GM12878 (cell line): ENCODE measurements around the gene AIF1.

ENCODE experiments used
- CEBPB ChIP-seq, 2 experiments: fragments of 150-350 bp in 1 of 2; IDR thresholded peaks; 2 replicates each; pipeline ENCODE4 v1.6.1; 2012 to 2014; ENCODE audit warnings: low read depth in 2 of 2, low read length in 2 of 2, borderline replicate concordance in 1 of 2, inconsistent platforms in 1 of 2
- CTCF ChIP-seq, 3 experiments: IDR thresholded peaks in 2 of 3; conservative IDR thresholded peaks in 1 of 3; 2 replicates each; pipeline ENCODE4 v1.5.1; 2011; ENCODE audit warnings: low read depth in 3 of 3, low read length in 3 of 3, mild to moderate bottlenecking in 3 of 3, control low read depth in 2 of 3, moderate library complexity in 2 of 3, inconsistent platforms in 1 of 3, mixed read lengths in 1 of 3; ENCODE audit not compliant: control insufficient read depth in 2 of 3, insufficient read depth in 1 of 3; ENCODE audit errors: extremely low read depth in 1 of 3
- EGR1 ChIP-seq, 2 experiments: IDR thresholded peaks; 1 replicate in 1 of 2; 2 replicates in 1 of 2; pipeline ENCODE4 v1.6.1; 2011 to 2012; ENCODE audit warnings: low read depth in 2 of 2, low read length in 2 of 2, borderline replicate concordance in 1 of 2, mild to moderate bottlenecking in 1 of 2, moderate library complexity in 1 of 2
- EZH2 ChIP-seq: IDR thresholded peaks from 2 replicates; pipeline ENCODE4 v1.6.1; 2012; ENCODE audit warnings: low read depth, mild to moderate bottlenecking, control low read depth, inconsistent platforms, low read length, borderline replicate concordance; ENCODE audit not compliant: control insufficient read depth
- IRF5 ChIP-seq: fragments of 450-650 bp; IDR thresholded peaks from 2 replicates; pipeline ENCODE4 v1.6.1; 2017; ENCODE audit warnings: borderline replicate concordance

GRCh38 chr6:31626952-31627351, 11.9 kb downstream of the AIF1 start:
- TF ChIP-seq IRF5 (no peak), CEBPB (IDR thresholded peaks at IDR 0.05; ENCODE audit: borderline replicate concordance in 1 of 2, low read depth in 2 of 2, low read length in 2 of 2) (no peak), EGR1 (IDR thresholded peaks at IDR 0.05; ENCODE audit: borderline replicate concordance in 1 of 2, low read depth in 2 of 2, low read length in 2 of 2) (no peak), CTCF (IDR thresholded peaks at IDR 0.05 in 2 of 3, conservative IDR thresholded peaks at IDR 0.05 in 1 of 3; ENCODE audit: control insufficient read depth in 2 of 3, extremely low read depth in 1 of 3, insufficient read depth in 1 of 3, low read depth in 3 of 3, low read length in 3 of 3) (no peak), EZH2 (no peak)
